ENCODE measurements around the gene RCAN3. TPM values are rescaled to one million over a fixed set of nuclear protein-coding genes. Genes with fewer than 3 reads are reported as not detected.

Gene RCAN3
- total and polyA plus RNA-seq, 10 of the 15 experiments (the other 5 are each of a cell fraction or from before 2014, with no cell fraction given) = 0.02 to 0.46 (median 0.06) TPM; not detected in 3

- TF ChIP-seq GABPA (IDR thresholded peaks at IDR 0.05; ENCODE audit: low read depth) (no peak), RUNX3 (IDR thresholded peaks at IDR 0.05; ENCODE audit: low read length) (no peak), ESRRA (IDR thresholded peaks at IDR 0.05; ENCODE audit: low read length) (no peak), SUPT20H (IDR thresholded peaks at IDR 0.05; ENCODE audit: borderline replicate concordance, control insufficient read depth, low read depth, low read length) (no peak), KDM1A (IDR thresholded peaks at IDR 0.05; ENCODE audit: borderline replicate concordance) (no peak), CEBPZ (IDR thresholded peaks at IDR 0.05; ENCODE audit: low read depth, low read length) (no peak), MLLT1 (IDR thresholded peaks at IDR 0.05) (no peak), IKZF2 (IDR thresholded peaks at IDR 0.05) (no peak)
These were observed 26.9 kb upstream of the RCAN3 start (continued) for GRCh38 chr1:24475700-24476099.

- in situ Hi-C loops (cut with MboI) (no loop called here), intact Hi-C loops (cut with micrococcal nuclease; ENCODE audit: unreplicated experiment) (no loop called here)
- Histone ChIP-seq H4K20me1 (ENCODE audit: control insufficient read depth, insufficient read depth) (no peaks in the 10 kb centered on the region), H2AFZ (ENCODE audit: control insufficient read depth, low read depth, low read length) (no peak overlapping the region), H3K27ac (ENCODE audit: control insufficient read depth, insufficient read depth) (no peak overlapping the region), H3K4me1 (ENCODE audit: control insufficient read depth, insufficient read depth, low read length) (peaks cover 10% of the 10 kb centered on the region), H3K27me3 (replicated peaks in 1 of 2; ENCODE audit: control insufficient read depth in 2 of 2, insufficient read depth in 2 of 2, low read length in 1 of 2) (no peaks in the 10 kb centered on the region), H3K9ac (ENCODE audit: control insufficient read depth, insufficient read depth, low read length) (no peak overlapping the region), H3K4me3 (no peak overlapping the region), H3K4me2 (ENCODE audit: control insufficient read depth, insufficient read depth) (no peak overlapping the region), H3K79me2 (ENCODE audit: control insufficient read depth, insufficient read depth, low read length) (no peaks in the 10 kb centered on the region), H3K36me3 (ENCODE audit: control insufficient read depth in 2 of 2, insufficient read depth in 2 of 2, low read length in 1 of 2) (no peaks in the 10 kb centered on the region), H3K9me3 (replicated peaks; ENCODE audit: control insufficient read depth, insufficient read depth, low read length) (no peaks in the 10 kb centered on the region)
- ChIA-PET SMC1A (ENCODE audit: uncharacterized antibody, unreplicated experiment) (no interaction called here), POLR2A (interaction anchor here (0.7 kb wide), 1 partner anchor 14 kb away, joined by 4 read pairs; no protein-coding TSS in a partner anchor), CTCF (interaction anchor here (1.2 to 1.7 kb wide), 2 partner anchors 61 to 278 kb away, joined by 4 to 8 read pairs; partner anchors contain the start of gene NIPAL3), RAD21 (ENCODE audit: unreplicated experiment) (no interaction called here)
- TF ChIP-seq MEF2B (IDR thresholded peaks at IDR 0.05; ENCODE audit: partially characterized antibody, poor library complexity, severe bottlenecking) (no peak), NFYB (IDR thresholded peaks at IDR 0.05; ENCODE audit: insufficient read depth, low read depth, low read length) (no peak), IRF5 (IDR thresholded peaks at IDR 0.05; ENCODE audit: borderline replicate concordance) (no peak)
- DNase-seq (ENCODE audit: low read depth, low spot score) (no peak), ATAC-seq (no peak), FAIRE-seq (no peak)
- BruUV-seq (replicated peaks) = no TSS peak
- WGBS (ENCODE audit: insufficient coverage, insufficient replicate concordance, low lambda C conversion rate, missing lambda C conversion rate) = 51% methylated on average over 2 of the region's 2 CpGs
These were observed 26.1 kb upstream of the RCAN3 start for GRCh38 chr1:24476571-24476970.

All from GM12878 (cell line).